ENCODE results near the gene ZC3HAV1.

The ZC3HAV1 gene

GRCh38 chr7:139119486-139119849 lies 9.9 kb upstream of the ZC3HAV1 start:
- Histone ChIP-seq H3K27me3 (ENCODE audit: control insufficient read depth, insufficient read depth, low read length) (no peaks in the 10 kb centered on the region), H3K27ac (ENCODE audit: low read depth, low read length) (no peak overlapping the region), H3K4me3 (ENCODE audit: low read length) (no peak overlapping the region), H3K9ac (ENCODE audit: low read length) (no peak overlapping the region), H3K4me1 (ENCODE audit: control insufficient read depth, insufficient read depth, low read length) (no peaks in the 10 kb centered on the region), H3K36me3 (ENCODE audit: control insufficient read depth, insufficient read depth, low read length) (no peaks in the 10 kb centered on the region)

GRCh38 chr7:139118805-139119485 lies 9.4 kb upstream of the ZC3HAV1 start:
- Histone ChIP-seq H3K36me3 (ENCODE audit: control insufficient read depth, insufficient read depth, low read length) (no peaks in the 10 kb centered on the region), H3K27ac (ENCODE audit: low read depth, low read length) (no peak overlapping the region), H3K27me3 (ENCODE audit: control insufficient read depth, insufficient read depth, low read length) (no peaks in the 10 kb centered on the region), H3K4me1 (ENCODE audit: control insufficient read depth, insufficient read depth, low read length) (no peaks in the 10 kb centered on the region), H3K9ac (ENCODE audit: low read length) (no peak overlapping the region), H3K4me3 (ENCODE audit: low read length) (peak overlapping the region; percentile 16)

GRCh38 chr7:139118234-139118804 lies 8.8 kb upstream of the ZC3HAV1 start:
- H3K4me1 ChIP-seq (ENCODE audit: control insufficient read depth, insufficient read depth, low read length): no peaks in the 10 kb centered on the region
- no peak overlapping the region for H3K27ac ChIP-seq (ENCODE audit: low read depth, low read length)
- no peaks in the 10 kb centered on the region for H3K36me3 ChIP-seq (ENCODE audit: control insufficient read depth, insufficient read depth, low read length)
- H3K4me3 ChIP-seq (ENCODE audit: low read length): no peak overlapping the region
- no peak overlapping the region for H3K9ac ChIP-seq (ENCODE audit: low read length)
- no peaks in the 10 kb centered on the region for H3K27me3 ChIP-seq (ENCODE audit: control insufficient read depth, insufficient read depth, low read length)

- Histone ChIP-seq H3K36me3 (ENCODE audit: control insufficient read depth, insufficient read depth, low read length) (no peaks in the 10 kb centered on the region), H3K4me1 (ENCODE audit: control insufficient read depth, insufficient read depth, low read length) (no peaks in the 10 kb centered on the region), H3K27me3 (ENCODE audit: control insufficient read depth, insufficient read depth, low read length) (no peaks in the 10 kb centered on the region), H3K9ac (ENCODE audit: low read length) (no peak overlapping the region), H3K4me3 (ENCODE audit: low read length) (no peak overlapping the region), H3K27ac (ENCODE audit: low read depth, low read length) (no peak overlapping the region)
Measured at GRCh38 chr7:139117599-139118233, 8.2 kb upstream of the ZC3HAV1 start.

- H3K4me3 ChIP-seq (ENCODE audit: low read length): no peak overlapping the region
- no peaks in the 10 kb centered on the region for H3K36me3 ChIP-seq (ENCODE audit: control insufficient read depth, insufficient read depth, low read length)
- H3K27ac ChIP-seq (ENCODE audit: low read depth, low read length): no peak overlapping the region
- H3K4me1 ChIP-seq (ENCODE audit: control insufficient read depth, insufficient read depth, low read length): no peaks in the 10 kb centered on the region
- no peak overlapping the region for H3K9ac ChIP-seq (ENCODE audit: low read length)
- H3K27me3 ChIP-seq (ENCODE audit: control insufficient read depth, insufficient read depth, low read length): no peaks in the 10 kb centered on the region
Measured at GRCh38 chr7:139116999-139117398, 7.5 kb upstream of the ZC3HAV1 start.

- Histone ChIP-seq H3K4me1 (ENCODE audit: control insufficient read depth, insufficient read depth, low read length) (no peaks in the 10 kb centered on the region), H3K9ac (ENCODE audit: low read length) (no peak overlapping the region), H3K36me3 (ENCODE audit: control insufficient read depth, insufficient read depth, low read length) (no peaks in the 10 kb centered on the region), H3K27ac (ENCODE audit: low read depth, low read length) (no peak overlapping the region), H3K4me3 (ENCODE audit: low read length) (no peak overlapping the region), H3K27me3 (ENCODE audit: control insufficient read depth, insufficient read depth, low read length) (no peaks in the 10 kb centered on the region)
Measured at GRCh38 chr7:139115104-139115503, 5.6 kb upstream of the ZC3HAV1 start.

GRCh38 chr7:139114585-139114984 lies 5.1 kb upstream of the ZC3HAV1 start:
- Histone ChIP-seq H3K27ac (ENCODE audit: low read depth, low read length) (no peak overlapping the region), H3K4me3 (ENCODE audit: low read length) (no peak overlapping the region), H3K27me3 (ENCODE audit: control insufficient read depth, insufficient read depth, low read length) (no peaks in the 10 kb centered on the region), H3K9ac (ENCODE audit: low read length) (no peak overlapping the region), H3K4me1 (ENCODE audit: control insufficient read depth, insufficient read depth, low read length) (peaks cover 3% of the 10 kb centered on the region), H3K36me3 (ENCODE audit: control insufficient read depth, insufficient read depth, low read length) (no peaks in the 10 kb centered on the region)

- no peaks in the 10 kb centered on the region for H3K27me3 ChIP-seq (ENCODE audit: control insufficient read depth, insufficient read depth, low read length)
- no peaks in the 10 kb centered on the region for H3K36me3 ChIP-seq (ENCODE audit: control insufficient read depth, insufficient read depth, low read length)
- H3K4me1 ChIP-seq (ENCODE audit: control insufficient read depth, insufficient read depth, low read length): peaks cover 3% of the 10 kb centered on the region
- no peak overlapping the region for H3K27ac ChIP-seq (ENCODE audit: low read depth, low read length)
- H3K9ac ChIP-seq (ENCODE audit: low read length): no peak overlapping the region
- no peak overlapping the region for H3K4me3 ChIP-seq (ENCODE audit: low read length)
Measured at GRCh38 chr7:139114018-139114417, 4.5 kb upstream of the ZC3HAV1 start.

- Histone ChIP-seq H3K9ac (ENCODE audit: low read length) (no peak overlapping the region), H3K27ac (ENCODE audit: low read depth, low read length) (no peak overlapping the region), H3K4me3 (ENCODE audit: low read length) (no peak overlapping the region), H3K27me3 (ENCODE audit: control insufficient read depth, insufficient read depth, low read length) (no peaks in the 10 kb centered on the region), H3K4me1 (ENCODE audit: control insufficient read depth, insufficient read depth, low read length) (peaks cover 3% of the 10 kb centered on the region), H3K36me3 (ENCODE audit: control insufficient read depth, insufficient read depth, low read length) (no peaks in the 10 kb centered on the region)
Measured at GRCh38 chr7:139112741-139113250, 3.3 kb upstream of the ZC3HAV1 start.

GRCh38 chr7:139112316-139112715 lies 2.8 kb upstream of the ZC3HAV1 start:
- H3K27ac ChIP-seq (ENCODE audit: low read depth, low read length): no peak overlapping the region
- peaks cover 3% of the 10 kb centered on the region for H3K4me1 ChIP-seq (ENCODE audit: control insufficient read depth, insufficient read depth, low read length)
- no peak overlapping the region for H3K4me3 ChIP-seq (ENCODE audit: low read length)
- no peaks in the 10 kb centered on the region for H3K27me3 ChIP-seq (ENCODE audit: control insufficient read depth, insufficient read depth, low read length)
- no peaks in the 10 kb centered on the region for H3K36me3 ChIP-seq (ENCODE audit: control insufficient read depth, insufficient read depth, low read length)
- H3K9ac ChIP-seq (ENCODE audit: low read length): no peak overlapping the region

GRCh38 chr7:139111811-139112301 lies 2.3 kb upstream of the ZC3HAV1 start:
- peaks cover 3% of the 10 kb centered on the region for H3K4me1 ChIP-seq (ENCODE audit: control insufficient read depth, insufficient read depth, low read length)
- H3K9ac ChIP-seq (ENCODE audit: low read length): no peak overlapping the region
- H3K36me3 ChIP-seq (ENCODE audit: control insufficient read depth, insufficient read depth, low read length): no peaks in the 10 kb centered on the region
- no peak overlapping the region for H3K27ac ChIP-seq (ENCODE audit: low read depth, low read length)
- H3K27me3 ChIP-seq (ENCODE audit: control insufficient read depth, insufficient read depth, low read length): no peaks in the 10 kb centered on the region
- H3K4me3 ChIP-seq (ENCODE audit: low read length): no peak overlapping the region

- Histone ChIP-seq H3K9ac (ENCODE audit: low read length) (no peak overlapping the region), H3K27ac (ENCODE audit: low read depth, low read length) (no peak overlapping the region), H3K36me3 (ENCODE audit: control insufficient read depth, insufficient read depth, low read length) (no peaks in the 10 kb centered on the region), H3K4me1 (ENCODE audit: control insufficient read depth, insufficient read depth, low read length) (peaks cover 3% of the 10 kb centered on the region), H3K4me3 (ENCODE audit: low read length) (no peak overlapping the region), H3K27me3 (ENCODE audit: control insufficient read depth, insufficient read depth, low read length) (no peaks in the 10 kb centered on the region)
Measured at GRCh38 chr7:139111147-139111546, 1.6 kb upstream of the ZC3HAV1 start.

All from rectal smooth muscle tissue (tissue), 1 donor.